Fibroblast of skin of scalp (primary cell): Measurements from ENCODE around the gene PHACTR3.

Experiments used
- DNase-seq: peaks from one replicate; pipeline ENCODE4 v3.0.0-alpha.2; 2013

Gene PHACTR3

DNA sequence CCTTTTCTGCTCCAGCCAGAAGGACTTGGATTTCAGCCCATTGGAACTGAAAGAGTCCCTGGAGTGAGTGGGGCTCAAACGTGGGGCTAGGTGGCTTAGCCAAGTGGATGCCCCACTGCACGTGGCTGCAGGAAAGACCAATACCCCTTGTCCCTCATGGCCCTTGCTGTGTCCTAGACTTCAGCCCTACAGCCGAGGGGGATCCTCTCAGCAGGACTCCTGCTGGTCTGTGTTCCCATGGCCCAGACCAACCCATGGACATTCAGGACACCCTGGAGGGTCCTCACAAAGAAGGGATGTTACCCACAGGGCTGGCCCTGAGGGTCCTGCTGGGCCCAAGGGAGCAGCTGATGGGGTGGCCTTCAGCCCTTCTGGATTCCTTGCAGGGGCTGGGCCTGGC, 30.0 kb upstream of the PHACTR3 start:
- DNase-seq = no peak

DNA sequence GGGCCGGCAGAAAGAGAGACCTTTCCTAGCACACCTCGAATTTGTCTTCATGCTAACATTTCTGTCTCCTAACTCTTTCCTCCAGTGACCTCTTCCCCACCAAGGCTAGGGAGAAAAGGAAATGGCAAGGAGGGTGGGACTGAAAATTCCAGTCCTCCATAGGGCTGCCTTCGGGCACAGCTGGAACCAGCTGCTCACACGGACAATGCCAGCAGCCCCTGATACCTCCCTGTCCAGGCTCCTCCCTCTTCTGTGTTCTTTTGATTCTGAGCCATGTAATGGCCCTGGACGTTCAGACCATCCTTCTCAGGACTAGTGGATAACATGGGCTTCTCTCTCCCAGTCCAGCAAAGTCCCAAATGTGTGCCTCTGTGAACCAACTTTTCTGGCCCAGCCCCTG, 29.1 kb upstream of the PHACTR3 start:
- DNase-seq = no peak

DNA sequence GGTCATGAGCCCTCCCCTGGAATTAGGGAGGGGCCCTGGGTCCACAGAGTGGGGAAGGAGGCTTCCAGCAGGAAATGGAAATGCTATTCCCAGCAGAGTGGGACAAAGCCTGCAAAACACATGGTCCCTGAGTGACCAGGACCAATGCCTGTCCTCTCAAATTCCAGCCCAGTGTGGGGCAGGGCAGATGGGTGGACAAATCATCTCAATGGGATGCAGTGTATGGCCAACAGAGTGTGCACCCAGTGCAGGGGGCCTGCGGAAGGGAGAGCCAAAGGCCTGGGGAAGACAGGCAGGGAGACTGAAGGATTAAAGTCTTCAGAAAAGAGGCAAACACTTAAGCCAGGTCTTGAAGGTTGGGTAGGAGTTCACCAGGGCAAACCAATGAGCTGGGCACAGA, 28.7 kb upstream of the PHACTR3 start:
- DNase-seq = no peak

DNA sequence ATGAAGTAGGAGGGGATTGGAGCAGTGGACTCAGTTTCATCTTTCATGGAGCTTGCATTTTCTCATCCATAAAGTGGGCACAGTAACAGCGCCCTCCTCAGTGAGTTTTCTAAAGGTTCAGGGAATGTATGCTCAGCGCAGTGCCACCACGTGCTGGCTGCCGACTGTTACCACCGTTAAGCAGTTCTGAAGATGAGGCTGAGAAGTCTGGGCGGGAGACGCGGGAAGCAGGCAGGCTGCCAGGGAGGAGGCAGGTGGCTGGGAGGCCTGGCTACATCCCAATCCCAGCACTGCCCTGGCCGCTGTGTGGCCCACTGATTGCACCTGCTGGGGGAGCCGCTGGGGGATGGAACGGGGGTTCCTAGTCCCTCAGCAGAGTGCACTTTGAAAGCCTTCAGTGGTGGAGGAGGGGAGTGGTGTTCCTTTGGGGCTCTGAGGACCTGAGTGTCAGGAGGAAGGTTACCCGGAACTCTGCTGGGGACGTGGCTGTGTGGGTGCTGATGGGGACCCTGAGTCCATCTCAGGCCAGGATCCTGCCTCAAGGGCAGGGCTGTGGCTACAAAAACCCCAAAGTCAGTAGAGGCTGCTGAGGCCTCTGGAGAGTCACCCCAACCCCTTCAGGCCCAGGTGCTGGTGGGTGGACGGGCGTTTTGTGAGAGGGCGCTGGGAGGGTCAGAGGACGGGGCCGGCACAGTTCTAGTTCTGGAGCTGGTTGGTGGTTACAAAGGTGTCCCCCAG, 28.0 kb upstream of the PHACTR3 start:
- no peak for DNase-seq

- no peak for DNase-seq
These were observed 27.1 kb upstream of the PHACTR3 start for GRCh38 chr20:59577037-59577808.

DNA sequence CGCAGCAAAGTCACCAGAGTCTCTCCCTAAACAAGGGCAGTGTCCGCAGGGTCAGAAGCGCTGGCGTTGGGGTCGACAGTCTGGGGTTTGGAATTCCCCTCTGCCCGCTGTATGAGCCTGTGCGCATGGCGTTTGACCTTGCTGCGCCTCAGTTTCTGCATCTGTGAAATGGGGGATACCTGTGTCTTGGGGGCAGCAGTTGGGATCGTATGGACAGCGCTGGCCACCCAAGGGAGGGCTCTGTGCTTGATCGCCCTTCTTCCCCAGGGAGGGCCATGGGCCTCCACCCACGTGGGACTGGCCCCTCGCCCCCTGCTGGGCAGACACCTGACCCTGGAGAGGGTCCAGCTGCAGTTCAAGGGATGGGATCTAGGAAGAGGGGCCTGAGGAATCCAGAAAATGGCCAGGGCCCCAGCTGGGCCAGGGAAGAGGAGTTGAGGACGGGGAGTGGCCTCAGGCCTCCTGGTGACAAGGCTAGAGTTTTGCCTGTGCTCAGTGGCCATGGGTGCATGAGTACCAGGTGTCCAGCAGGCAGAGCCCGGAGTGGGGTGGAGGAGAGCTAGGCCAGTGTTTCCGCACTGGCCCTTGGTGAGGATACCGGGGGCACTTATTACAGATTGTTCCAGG, 26.4 kb upstream of the PHACTR3 start:
- no peak for DNase-seq

DNA sequence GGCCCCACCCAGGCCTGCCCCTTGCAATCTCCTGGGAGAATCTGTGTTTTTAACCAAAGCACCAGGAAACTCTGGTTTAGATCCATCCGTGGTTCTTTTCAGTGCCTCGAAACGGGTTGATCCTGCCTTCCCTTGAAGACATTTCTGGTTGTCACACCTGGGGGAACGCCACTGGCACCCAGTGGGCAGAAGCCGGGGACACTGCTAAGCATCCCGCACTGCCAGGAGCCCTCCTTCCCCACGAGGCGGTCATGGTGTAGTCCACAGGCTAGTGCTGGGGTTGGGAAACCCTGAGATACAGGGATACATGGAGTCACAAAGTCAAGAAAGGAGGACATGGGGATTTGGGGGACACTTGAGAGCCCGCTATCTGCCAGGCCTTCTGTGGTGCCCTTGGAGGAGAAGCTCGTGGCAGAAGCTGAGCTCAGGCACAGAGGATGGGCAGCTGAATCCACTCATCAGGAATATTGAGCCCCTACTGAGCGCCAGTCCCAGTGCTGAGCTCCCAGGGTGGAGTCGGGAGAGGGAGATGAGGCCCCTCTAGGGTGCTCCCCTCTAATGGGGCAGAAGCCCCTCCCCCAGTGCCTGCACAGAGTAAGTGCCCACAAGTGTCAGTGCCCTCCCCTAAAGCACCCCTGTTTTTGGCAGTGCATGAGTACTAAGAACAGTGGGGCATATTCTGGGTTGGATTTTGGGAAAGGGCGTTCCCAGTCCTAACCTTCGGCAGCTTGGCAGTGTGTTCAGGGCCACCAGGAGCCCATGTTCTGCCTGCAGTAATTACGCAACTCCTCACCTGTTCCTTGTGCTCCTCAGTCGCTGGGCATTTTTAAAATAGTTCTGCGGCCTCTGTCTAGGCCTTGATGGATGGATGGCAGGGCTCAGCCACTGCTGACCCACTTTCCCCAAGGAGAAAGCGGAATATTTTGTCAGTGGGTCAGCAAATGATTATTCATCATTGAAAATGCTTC, 25.6 kb upstream of the PHACTR3 start:
- no peak for DNase-seq

GRCh38 chr20:59579404-59580145, 24.8 kb upstream of the PHACTR3 start:
- DNase-seq = no peak

DNA sequence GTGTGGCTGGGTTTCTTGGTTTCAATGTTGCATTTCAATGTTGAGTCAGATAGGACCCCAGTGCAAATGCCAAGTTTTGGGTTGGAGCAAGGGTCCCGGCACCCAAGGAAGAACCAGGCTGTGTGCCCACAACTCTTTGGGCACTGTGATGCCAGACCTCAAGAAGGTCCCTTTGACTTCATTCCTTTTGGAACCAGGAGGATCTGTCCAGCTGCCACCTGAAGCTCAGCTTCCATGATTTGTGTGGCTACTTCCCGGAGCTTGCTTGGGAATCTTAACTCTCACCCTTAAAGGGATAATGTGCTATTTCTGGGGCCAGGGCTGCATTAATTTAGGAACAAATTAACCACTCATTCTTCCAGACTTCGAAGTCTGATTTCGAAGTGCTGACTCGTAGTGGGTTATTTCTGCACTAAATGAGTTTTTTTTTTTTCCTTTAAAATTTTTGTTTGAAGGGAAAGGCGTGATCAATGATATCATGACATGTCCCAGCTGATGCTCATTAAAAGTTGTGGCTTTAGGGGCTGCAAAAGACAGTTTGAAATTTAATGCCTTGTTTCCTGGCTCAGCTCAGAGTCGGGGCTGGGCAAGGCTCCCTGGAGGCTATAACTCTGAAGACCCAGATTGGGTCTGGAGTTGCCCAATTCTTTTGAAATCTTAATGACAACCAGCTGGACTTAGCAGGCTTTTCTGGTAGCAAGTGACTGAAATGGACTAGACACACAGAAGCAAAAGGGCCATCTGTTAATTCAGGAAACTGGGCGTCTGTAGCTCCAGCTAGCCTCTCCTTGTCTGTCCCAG, 24.0 kb upstream of the PHACTR3 start:
- peak; percentile 78 for DNase-seq

GRCh38 chr20:59580991-59581401, 23.3 kb upstream of the PHACTR3 start:
- DNase-seq = no peak

- peak; percentile 27 for DNase-seq
These were observed 22.2 kb upstream of the PHACTR3 start for GRCh38 chr20:59581993-59582679.

GRCh38 chr20:59583428-59584277, 20.7 kb upstream of the PHACTR3 start:
- DNase-seq = peak; percentile 37

- no peak for DNase-seq
These were observed 19.9 kb upstream of the PHACTR3 start for GRCh38 chr20:59584278-59584925.

DNA sequence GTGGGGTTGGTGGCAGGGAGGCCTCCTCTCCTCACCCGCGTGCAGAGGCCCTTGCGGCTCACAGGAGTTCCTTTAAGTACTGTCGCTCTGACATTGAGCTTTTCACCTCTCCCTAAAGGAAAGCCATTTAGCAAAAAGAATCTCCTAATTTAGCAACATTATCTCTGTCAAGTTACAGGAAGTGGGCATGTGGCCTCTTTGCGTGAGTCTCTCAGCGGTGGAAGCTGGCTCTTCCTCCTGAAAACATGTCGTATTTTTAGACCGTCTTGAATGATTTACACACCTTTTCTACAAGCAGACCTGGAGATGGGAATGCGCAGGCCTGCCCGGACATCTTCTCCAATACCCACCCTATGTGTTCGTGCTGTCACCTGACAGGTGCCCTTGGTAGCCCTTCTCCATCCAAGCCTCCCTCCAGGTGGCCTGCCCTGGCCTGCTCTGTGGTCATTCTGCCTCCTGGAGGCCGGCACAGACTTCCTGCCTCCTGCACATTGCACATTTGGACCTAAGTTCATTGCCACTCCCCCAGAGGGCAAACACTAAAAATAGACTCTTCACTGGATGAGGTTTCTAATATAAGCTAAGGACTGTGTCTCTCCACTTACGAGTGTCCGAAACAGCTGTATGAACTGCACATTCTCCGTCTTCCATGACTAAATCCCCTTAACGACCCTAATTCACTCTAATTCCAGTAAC, 18.5 kb upstream of the PHACTR3 start:
- DNase-seq = no peak

DNA sequence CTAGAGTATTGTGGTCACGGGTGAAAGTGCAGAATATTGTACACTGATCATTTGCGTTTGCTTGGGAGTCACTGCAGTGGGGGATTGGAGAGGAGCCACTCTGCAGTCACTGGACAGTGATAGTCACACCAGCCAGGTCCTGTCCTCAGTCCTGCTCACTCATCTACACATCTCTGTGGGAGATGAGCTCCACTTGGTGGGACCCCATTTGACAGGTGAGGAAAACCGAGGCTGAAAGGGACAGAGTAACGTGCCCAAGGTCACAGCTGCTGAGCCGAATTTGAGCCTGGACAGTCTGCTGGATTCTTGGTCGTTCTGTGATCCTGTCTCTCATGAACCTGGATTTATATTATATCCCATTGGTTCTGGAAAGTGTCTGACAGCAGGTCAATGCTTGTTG, 17.7 kb upstream of the PHACTR3 start:
- no peak for DNase-seq

DNA sequence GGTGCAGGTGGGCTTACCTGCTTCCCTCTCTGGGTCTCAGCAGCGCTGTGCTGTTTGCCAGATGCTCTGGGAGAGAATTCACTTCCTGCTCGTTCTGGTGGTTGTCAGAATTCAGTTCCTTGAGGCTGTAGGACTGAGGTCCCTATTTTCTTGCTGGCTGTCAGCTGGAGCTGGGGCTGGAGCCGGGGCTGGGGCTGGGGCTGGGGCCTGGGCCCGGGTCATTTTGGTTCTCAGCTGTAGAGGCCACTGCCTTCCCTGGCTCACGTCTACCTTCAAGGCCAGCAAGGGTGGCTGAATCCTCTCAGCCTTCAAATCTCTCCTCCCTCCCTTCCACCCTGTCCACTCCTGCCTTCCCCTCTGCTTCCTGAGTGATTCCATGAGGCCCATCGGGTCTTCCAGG, 16.8 kb upstream of the PHACTR3 start:
- no peak for DNase-seq

- no peak for DNase-seq
These were observed 16.0 kb upstream of the PHACTR3 start for GRCh38 chr20:59588236-59588855.
